Common myeloid progenitor, CD34-positive (primary cell): Measurements from ENCODE around the gene PALLD.
"Not testable (repeated sequence)": the region's sequence is repeated elsewhere in the genome, so short reads cannot be mapped to it uniquely, and the experiment has no call there.

Source experiments
- CTCF ChIA-PET: fragments of 350-600 bp; sonication (Branson Sonifier 250); formaldehyde crosslinking; loops from one replicate; lab custom pipeline; 2021; ENCODE audit warnings: antibody characterized with exemption; lab: Charles Lee
- POLR2A ChIA-PET: fragments of 350-600 bp; sonication (Branson Sonifier 250); formaldehyde crosslinking; loops from one replicate; lab custom pipeline; 2021; ENCODE audit warnings: antibody characterized with exemption; lab: Charles Lee
- DNase-seq, 3 donors: peaks; one replicate each; pipeline versions ENCODE4 v3.0.0 to v3.0.0-alpha.2; 2013
- H3K27ac ChIP-seq, 2 experiments: 1 replicate in 1 of 2; 2 replicates in 1 of 2; pipeline ENCODE4 v1.7.0; 2013; ENCODE audit warnings: inconsistent platforms in 2 of 2, low read length in 2 of 2, mild to moderate bottlenecking in 2 of 2, low read depth in 1 of 2, moderate library complexity in 1 of 2; ENCODE audit not compliant: severe bottlenecking in 2 of 2, insufficient read depth in 1 of 2, poor library complexity in 1 of 2
- H3K27me3 ChIP-seq, 5 experiments: replicated peaks in 2 of 5; 1 replicate in 3 of 5; 2 replicates in 2 of 5; pipeline versions ENCODE4 v1.6.1 to v1.7.0; 2013; ENCODE audit warnings: low read length in 4 of 5, mild to moderate bottlenecking in 2 of 5, moderate library complexity in 2 of 5, inconsistent platforms in 1 of 5; ENCODE audit not compliant: insufficient read depth in 5 of 5, control insufficient read depth in 4 of 5
- H3K36me3 ChIP-seq, 4 experiments: 1 replicate in 2 of 4; 2 replicates in 2 of 4; pipeline versions ENCODE4 v1.6.1 to v1.7.0; 2013; ENCODE audit warnings: low read length in 3 of 4, control low read depth in 1 of 4, mild to moderate bottlenecking in 1 of 4; ENCODE audit not compliant: control insufficient read depth in 4 of 4, insufficient read depth in 4 of 4
- H3K4me1 ChIP-seq, 4 experiments: 1 replicate in 3 of 4; 2 replicates in 1 of 4; pipeline versions ENCODE4 v1.6.1 to v1.7.1; 2013; ENCODE audit warnings: low read length in 3 of 4, mild to moderate bottlenecking in 3 of 4, control low read depth in 1 of 4, inconsistent platforms in 1 of 4, moderate library complexity in 1 of 4; ENCODE audit not compliant: control insufficient read depth in 4 of 4, insufficient read depth in 4 of 4; ENCODE audit errors: control extremely low read depth in 1 of 4
- H3K4me3 ChIP-seq, 7 experiments: 1 replicate in 4 of 7; 2 replicates in 3 of 7; pipeline versions ENCODE4 v1.5.1 to v1.7.0; 2013; ENCODE audit warnings: mild to moderate bottlenecking in 7 of 7, low read length in 6 of 7, moderate library complexity in 6 of 7, inconsistent platforms in 2 of 7, low read depth in 2 of 7, control low read depth in 1 of 7; ENCODE audit not compliant: insufficient read depth in 4 of 7, control insufficient read depth in 1 of 7; ENCODE audit errors: extremely low read depth in 1 of 7
- H3K9me3 ChIP-seq, 5 experiments: 1 replicate in 4 of 5; 2 replicates in 1 of 5; pipeline versions ENCODE4 v1.6.1 to v1.7.1; 2013; ENCODE audit warnings: low read length in 4 of 5, mild to moderate bottlenecking in 2 of 5, inconsistent platforms in 1 of 5, low read depth in 1 of 5, moderate library complexity in 1 of 5; ENCODE audit not compliant: control insufficient read depth in 4 of 5, insufficient read depth in 2 of 5; ENCODE audit errors: control extremely low read depth in 1 of 5
- WGBS: methylation state at CpG from one replicate; pipeline ENCODE4 v1.1.5; 2013; ENCODE audit not compliant: insufficient coverage; 5-methylcytosine and 5-hydroxymethylcytosine counted together

Gene PALLD

DNA sequence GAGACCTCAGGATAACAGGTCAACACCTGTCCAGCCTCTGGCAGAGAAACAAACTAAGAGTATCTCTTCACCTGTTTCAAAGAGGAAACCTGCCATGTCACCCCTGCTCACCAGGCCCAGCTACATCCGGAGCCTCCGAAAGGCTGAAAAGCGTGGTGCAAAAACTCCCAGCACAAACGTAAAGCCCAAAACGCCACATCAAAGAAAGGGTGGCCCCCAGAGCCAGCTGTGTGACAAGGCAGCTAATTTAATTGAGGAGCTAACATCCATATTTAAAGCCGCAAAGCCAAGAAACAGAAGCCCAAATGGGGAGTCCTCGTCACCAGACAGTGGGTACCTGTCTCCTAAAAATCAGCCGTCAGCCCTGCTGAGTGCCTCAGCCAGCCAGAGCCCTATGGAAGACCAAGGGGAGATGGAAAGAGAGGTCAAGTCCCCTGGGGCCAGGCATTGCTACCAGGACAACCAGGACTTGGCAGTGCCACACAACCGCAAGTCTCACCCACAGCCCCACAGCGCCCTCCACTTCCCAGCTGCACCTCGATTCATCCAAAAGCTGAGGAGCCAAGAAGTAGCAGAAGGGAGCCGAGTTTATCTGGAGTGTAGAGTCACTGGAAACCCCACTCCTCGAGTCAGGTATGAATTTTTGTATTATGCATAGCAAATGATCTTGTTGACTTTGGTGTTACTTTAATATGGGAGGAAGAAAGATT is 15.1 kb downstream of the PALLD start:
- Histone ChIP-seq H3K4me3 (no peak overlapping the region), H3K4me1 (peaks cover 0 to 5% (median 2%) of the 10 kb centered on the region in 4 experiments), H3K27ac (no peak overlapping the region), H3K27me3 (no peaks in the 10 kb centered on the region), H3K9me3 (no peaks in the 10 kb centered on the region), H3K36me3 (no peaks in the 10 kb centered on the region)
- DNase-seq: no peak
- ChIA-PET CTCF (no interaction called here), POLR2A (no interaction called here)
- WGBS: 98% methylated on average over 12 of the region's 13 CpGs

DNA sequence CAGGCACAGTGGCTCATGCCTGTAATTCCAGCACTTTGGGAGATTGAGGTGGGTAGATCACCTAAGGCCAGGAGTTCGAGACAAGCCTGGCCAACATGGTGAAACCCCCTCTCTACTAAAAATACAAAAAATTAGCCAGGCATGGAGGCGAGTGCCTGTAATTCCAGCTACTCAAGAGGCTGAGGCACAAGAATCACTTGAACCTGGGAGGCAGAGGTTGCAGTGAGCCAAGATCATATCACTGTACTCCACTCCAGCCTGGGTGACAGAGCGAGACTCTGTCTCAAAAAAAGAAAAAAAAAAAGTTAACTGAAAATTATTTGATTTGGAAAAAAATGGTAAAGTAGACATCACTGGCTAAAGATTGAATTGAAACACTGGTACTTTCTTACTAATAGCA is 17.0 kb downstream of the PALLD start:
- H3K36me3 ChIP-seq, DNase-seq, H3K27me3 ChIP-seq, H3K9me3 ChIP-seq, H3K4me3 ChIP-seq, H3K27ac ChIP-seq, H3K4me1 ChIP-seq, POLR2A ChIA-PET: not testable (repeated sequence)
- CTCF ChIA-PET: interaction anchor here (0.6 to 3.2 kb wide), 8 partner anchors 9 to 410 kb away, joined by 3 to 16 read pairs (median 4); partner anchors contain the start of gene PALLD
- no CpG with 5 or more reads among the region's 3 CpGs for WGBS

DNA sequence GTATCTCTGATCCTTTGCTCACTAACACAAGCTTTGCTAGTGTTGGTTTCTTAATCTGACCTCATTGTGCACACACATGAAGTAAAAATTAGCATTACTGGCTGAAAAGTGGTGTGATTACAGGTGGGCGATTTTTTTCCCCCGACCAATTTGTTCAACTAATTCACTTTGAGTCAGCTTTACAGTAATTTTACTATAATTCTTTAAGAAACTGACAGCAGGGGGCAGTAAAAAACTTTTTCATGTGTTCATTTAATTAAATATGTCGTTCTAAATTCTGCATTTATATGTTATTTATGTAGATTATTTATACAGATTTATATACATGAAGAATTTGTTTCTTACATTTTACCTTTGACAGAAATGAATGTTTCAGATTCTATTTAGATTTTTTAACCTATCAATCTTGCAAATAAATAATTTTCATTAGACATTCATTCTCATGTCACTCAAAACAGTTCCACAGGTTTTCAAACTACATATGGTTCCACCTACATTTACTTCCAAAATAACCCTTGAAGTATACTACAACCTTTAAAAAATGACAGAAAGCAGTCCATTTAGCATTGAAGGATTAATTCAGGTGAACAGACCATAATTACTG is 17.5 kb downstream of the PALLD start:
- DNase-seq: peak; percentile 33 to 70 (median 63)
- Histone ChIP-seq H3K4me1 (peaks cover 0 to 4% (median 0%) of the 10 kb centered on the region in 4 experiments), H3K36me3 (no peaks in the 10 kb centered on the region), H3K27ac (no peak overlapping the region), H3K9me3 (no peaks in the 10 kb centered on the region), H3K27me3 (no peaks in the 10 kb centered on the region), H3K4me3 (no peak overlapping the region)
- CTCF ChIA-PET: interaction anchor here (0.6 to 3.2 kb wide), 11 partner anchors 8 to 410 kb away, joined by 3 to 16 read pairs (median 4); partner anchors contain the start of gene PALLD
- WGBS: no CpG with 5 or more reads among the region's 3 CpGs
- POLR2A ChIA-PET: no interaction called here

DNA sequence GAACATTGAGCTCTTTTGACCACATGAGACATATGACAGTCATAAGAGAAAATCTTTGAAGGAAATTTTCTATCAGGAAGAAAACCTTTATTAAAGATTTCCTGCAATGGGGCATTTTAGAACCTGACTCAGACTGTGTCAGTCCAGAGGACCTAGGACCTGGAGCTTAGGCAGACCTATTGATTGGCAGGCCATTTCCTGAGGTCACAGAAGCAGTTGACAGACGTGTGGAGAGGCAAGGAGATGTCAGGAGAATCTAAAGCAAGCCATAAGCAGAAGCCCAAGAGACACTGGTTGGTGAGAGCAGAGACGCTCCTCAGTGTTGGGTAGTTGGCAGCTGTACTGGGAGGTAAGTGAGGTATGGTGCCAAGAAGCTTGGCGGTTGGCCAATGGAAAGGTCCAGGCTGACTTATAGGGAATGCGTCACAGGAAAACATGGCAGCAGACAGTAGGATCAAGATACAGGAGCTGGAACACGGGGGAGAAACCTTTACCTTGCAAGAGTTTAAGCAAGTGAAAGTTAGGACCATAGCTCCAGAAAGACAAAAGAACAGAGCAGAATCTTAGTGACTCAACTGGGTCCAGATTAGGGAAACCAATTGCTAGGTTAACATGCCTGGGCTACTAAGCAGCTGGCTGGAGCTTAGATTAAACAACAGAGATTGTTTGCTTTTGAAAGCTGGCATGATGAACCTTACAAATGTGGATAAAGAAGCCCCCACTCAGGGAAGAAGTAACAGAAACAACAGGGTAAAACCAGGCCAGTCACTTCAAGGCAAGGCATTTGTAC is 18.6 kb downstream of the PALLD start:
- no peaks in the 10 kb centered on the region for H3K9me3 ChIP-seq
- 97% methylated on average over 5 of the region's 5 CpGs for WGBS
- no peak overlapping the region for H3K27ac ChIP-seq
- DNase-seq: no peak
- H3K36me3 ChIP-seq: no peaks in the 10 kb centered on the region
- ChIA-PET POLR2A (no interaction called here), CTCF (interaction anchor here (0.8 to 3.2 kb wide), 9 partner anchors 7 to 406 kb away, joined by 3 to 16 read pairs (median 4); partner anchors contain the start of gene DDX60L)
- H3K27me3 ChIP-seq: no peaks in the 10 kb centered on the region
- no peak overlapping the region for H3K4me3 ChIP-seq
- H3K4me1 ChIP-seq: no peaks in the 10 kb centered on the region

DNA sequence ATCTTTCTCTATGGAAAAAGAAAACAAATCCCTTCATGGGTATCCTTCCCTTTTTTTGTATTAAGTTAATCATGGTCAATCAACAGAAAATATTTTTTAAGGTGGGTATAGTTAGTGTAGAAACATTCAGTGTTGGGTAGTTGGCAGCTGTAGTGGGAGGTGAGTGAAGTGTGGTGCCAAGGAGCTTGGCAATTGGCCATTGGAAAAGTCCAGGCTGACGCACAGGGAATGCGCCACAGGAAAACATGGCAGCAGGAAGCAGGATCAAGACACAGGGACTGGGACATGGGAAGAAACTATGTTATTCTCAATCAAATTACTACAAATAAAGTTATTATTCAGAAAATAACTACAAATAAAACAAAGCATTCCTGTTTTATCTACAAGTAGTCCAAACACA is 20.0 kb downstream of the PALLD start:
- ChIA-PET CTCF (interaction anchor here (3.2 kb wide), 1 partner anchor 405 kb away, joined by 16 read pairs; no protein-coding TSS in a partner anchor), POLR2A (no interaction called here)
- H3K27ac ChIP-seq: no peak overlapping the region
- no peaks in the 10 kb centered on the region for H3K4me1 ChIP-seq
- no peaks in the 10 kb centered on the region for H3K27me3 ChIP-seq
- H3K36me3 ChIP-seq: no peaks in the 10 kb centered on the region
- DNase-seq: no peak
- H3K9me3 ChIP-seq: no peaks in the 10 kb centered on the region
- WGBS: 80% methylated on average over 1 of the region's 2 CpGs
- H3K4me3 ChIP-seq: no peak overlapping the region

DNA sequence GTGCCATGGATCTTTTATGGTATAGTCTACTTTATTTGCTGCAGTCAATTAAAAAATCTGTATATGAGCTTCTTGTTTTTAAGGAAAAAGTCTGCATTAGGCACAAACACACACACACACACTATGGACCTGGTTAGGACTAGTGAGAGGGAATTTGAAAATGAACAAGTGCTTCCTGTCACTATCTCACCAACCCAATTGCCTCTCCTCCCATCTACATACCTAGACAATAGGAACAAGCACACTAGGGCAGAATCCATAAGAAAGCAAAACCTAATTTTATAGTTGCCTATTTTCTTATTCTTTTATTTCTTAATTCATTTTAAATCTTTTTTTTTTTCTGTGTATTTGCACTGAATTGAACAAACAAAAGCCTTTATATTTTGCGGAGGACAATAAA is 22.7 kb downstream of the PALLD start:
- Histone ChIP-seq H3K4me3 (no peak overlapping the region), H3K9me3 (no peaks in the 10 kb centered on the region), H3K27ac (no peak overlapping the region), H3K36me3 (no peaks in the 10 kb centered on the region), H3K27me3 (no peaks in the 10 kb centered on the region), H3K4me1 (no peaks in the 10 kb centered on the region)
- no CpG with 5 or more reads among the region's 1 CpG for WGBS
- CTCF ChIA-PET: no interaction called here
- DNase-seq: no peak
- POLR2A ChIA-PET: no interaction called here
